GOT3 (cell line): ENCODE data around the gene KBTBD3.

Experiments used
- DNase-seq: peaks from one replicate; lab custom pipeline; 2025; ENCODE audit warnings: mixed read lengths; lab: John Stamatoyannopoulos, UW

Gene KBTBD3

GRCh38 chr11:106001304-106002012 is 75.7 kb downstream of the KBTBD3 start:
- no peak for DNase-seq
